ENCODE results near the gene DDX1.

DNA sequence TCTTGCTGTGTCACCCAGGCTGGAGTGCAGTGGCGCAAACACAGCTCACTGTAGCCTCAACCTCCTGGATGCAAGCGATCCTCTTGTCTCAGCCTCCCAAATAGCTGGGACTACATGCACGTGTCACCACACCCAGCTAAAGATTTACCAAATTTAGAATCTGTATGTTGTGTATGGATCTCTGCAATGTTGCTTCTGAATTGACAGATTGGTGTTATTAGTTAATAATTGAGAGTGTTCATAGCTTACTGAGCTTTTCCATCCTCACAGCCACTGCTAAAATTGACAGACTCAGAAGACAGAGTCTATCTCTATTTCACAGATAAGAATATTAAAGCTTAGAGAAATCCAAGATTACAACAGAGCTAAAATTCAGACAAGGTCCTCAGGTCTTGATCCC, 26.3 kb upstream of the DDX1 start:
- TF ChIP-seq, protein P1, sequence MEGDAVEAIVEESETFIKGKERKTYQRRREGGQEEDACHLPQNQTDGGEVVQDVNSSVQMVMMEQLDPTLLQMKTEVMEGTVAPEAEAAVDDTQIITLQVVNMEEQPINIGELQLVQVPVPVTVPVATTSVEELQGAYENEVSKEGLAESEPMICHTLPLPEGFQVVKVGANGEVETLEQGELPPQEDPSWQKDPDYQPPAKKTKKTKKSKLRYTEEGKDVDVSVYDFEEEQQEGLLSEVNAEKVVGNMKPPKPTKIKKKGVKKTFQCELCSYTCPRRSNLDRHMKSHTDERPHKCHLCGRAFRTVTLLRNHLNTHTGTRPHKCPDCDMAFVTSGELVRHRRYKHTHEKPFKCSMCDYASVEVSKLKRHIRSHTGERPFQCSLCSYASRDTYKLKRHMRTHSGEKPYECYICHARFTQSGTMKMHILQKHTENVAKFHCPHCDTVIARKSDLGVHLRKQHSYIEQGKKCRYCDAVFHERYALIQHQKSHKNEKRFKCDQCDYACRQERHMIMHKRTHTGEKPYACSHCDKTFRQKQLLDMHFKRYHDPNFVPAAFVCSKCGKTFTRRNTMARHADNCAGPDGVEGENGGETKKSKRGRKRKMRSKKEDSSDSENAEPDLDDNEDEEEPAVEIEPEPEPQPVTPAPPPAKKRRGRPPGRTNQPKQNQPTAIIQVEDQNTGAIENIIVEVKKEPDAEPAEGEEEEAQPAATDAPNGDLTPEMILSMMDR (IDR thresholded peaks at IDR 0.05; ENCODE audit: insufficient read depth, low read length, poor library complexity, severe bottlenecking): no peak
- no peak for TF ChIP-seq EZH2phosphoT487 (conservative IDR thresholded peaks at IDR 0.05; ENCODE audit: low read length)
